Natural killer cell (primary cell): Measurements from ENCODE around the gene CFAP61. TPM values are rescaled to one million over a fixed set of nuclear protein-coding genes. Genes with fewer than 3 reads are reported as not detected.

Source experiments
- ATAC-seq, 3 donors: fragments of 150-1000 bp in 2 of 3; fragments of 200-7000 bp in 1 of 3; cut with Tn5 transposase; 1 replicate in 1 of 3; 2 replicates in 2 of 3; pipeline ENCODE4 v1.10.0; 2021; ENCODE audit warnings: mild to moderate bottlenecking in 2 of 3, moderate library complexity in 2 of 3
- DNase-seq, 2 donors: peaks; one replicate each; pipeline versions ENCODE4 v3.0.0 to v3.0.0-alpha.2; 2013 to 2021; ENCODE audit warnings: mixed read lengths in 1 of 2
- H3K27ac ChIP-seq: one replicate; pipeline ENCODE4 v1.5.1; 2013; ENCODE audit warnings: mild to moderate bottlenecking, low read length
- H3K27me3 ChIP-seq: one replicate; pipeline ENCODE4 v1.6.1; 2013; ENCODE audit warnings: low read length; ENCODE audit not compliant: control insufficient read depth, insufficient read depth
- H3K36me3 ChIP-seq: one replicate; pipeline ENCODE4 v1.6.1; 2013; ENCODE audit warnings: low read length; ENCODE audit not compliant: control insufficient read depth, insufficient read depth
- H3K4me1 ChIP-seq: one replicate; pipeline ENCODE4 v1.6.1; 2013; ENCODE audit warnings: low read length; ENCODE audit not compliant: control insufficient read depth, insufficient read depth
- H3K4me3 ChIP-seq: one replicate; pipeline ENCODE4 v1.5.1; 2013; ENCODE audit warnings: low read length
- H3K9me3 ChIP-seq: one replicate; pipeline ENCODE4 v1.6.1; 2013; ENCODE audit warnings: low read length; ENCODE audit not compliant: control insufficient read depth, insufficient read depth
- H3K27ac Mint-ChIP-seq, 2 donors: one replicate each; pipeline ENCODE4 v1.8.0; 2022; ENCODE audit warnings: mild to moderate bottlenecking in 2 of 2, mixed read lengths in 2 of 2, moderate library complexity in 1 of 2
- H3K27me3 Mint-ChIP-seq, 2 donors: one replicate each; pipeline ENCODE4 v1.8.0; 2022; ENCODE audit warnings: low read depth in 2 of 2, mixed read lengths in 2 of 2
- H3K36me3 Mint-ChIP-seq: one replicate; pipeline ENCODE4 v1.8.0; 2022; ENCODE audit warnings: mixed read lengths
- H3K4me1 Mint-ChIP-seq, 2 donors: one replicate each; pipeline ENCODE4 v1.8.0; 2022; ENCODE audit warnings: mixed read lengths in 2 of 2
- H3K4me3 Mint-ChIP-seq: one replicate; pipeline ENCODE4 v1.8.0; 2022; ENCODE audit warnings: mild to moderate bottlenecking, moderate library complexity, mixed read lengths
- H3K9me3 Mint-ChIP-seq, 2 donors: one replicate each; pipeline ENCODE4 v1.8.0; 2022; ENCODE audit warnings: mixed read lengths in 2 of 2
- WGBS: methylation state at CpG from one replicate; pipeline ENCODE4 v1.1.7; 2013; ENCODE audit warnings: missing lambda C conversion rate; ENCODE audit not compliant: insufficient coverage; 5-methylcytosine and 5-hydroxymethylcytosine counted together
- intact Hi-C: fragments of 100-400 bp; cut with micrococcal nuclease; formaldehyde crosslinking; loops from one replicate; pipeline ENCODE4 v1.14.2; 2022
- total RNA-seq, 4 donors: library from RNA; stranded (reverse); fragments of 120-200 nt in 1 of 4; gene quantifications; one replicate each; pipeline versions ENCODE4 v1.2.3 to v1.2.4, GENCODE V29; 2013 to 2022
- TF ChIP-seq, protein P1 (sequence below): fragments of 200-600 bp; IDR thresholded peaks from one replicate; pipeline ENCODE4 v1.8.0; 2022; ENCODE audit warnings: antibody characterized with exemption

CFAP61 gene
- total RNA-seq, 3 donors from 2014 or later (not counting 1 experiment from before 2014, with no cell fraction given) = 1.0 to 2.1 (median 1.3) TPM

- ATAC-seq (no peak), DNase-seq (no peak)
- WGBS = 92% methylated on average over 6 of the region's 6 CpGs
- H3K27me3 ChIP-seq = no peaks in the 10 kb centered on the region
- no peak overlapping the region for H3K4me3 Mint-ChIP-seq
- intact Hi-C loops = no loop called here
- H3K36me3 Mint-ChIP-seq = no peaks in the 10 kb centered on the region
- no peak overlapping the region for H3K27ac ChIP-seq
- H3K9me3 ChIP-seq = no peaks in the 10 kb centered on the region
- TF ChIP-seq, protein P1, sequence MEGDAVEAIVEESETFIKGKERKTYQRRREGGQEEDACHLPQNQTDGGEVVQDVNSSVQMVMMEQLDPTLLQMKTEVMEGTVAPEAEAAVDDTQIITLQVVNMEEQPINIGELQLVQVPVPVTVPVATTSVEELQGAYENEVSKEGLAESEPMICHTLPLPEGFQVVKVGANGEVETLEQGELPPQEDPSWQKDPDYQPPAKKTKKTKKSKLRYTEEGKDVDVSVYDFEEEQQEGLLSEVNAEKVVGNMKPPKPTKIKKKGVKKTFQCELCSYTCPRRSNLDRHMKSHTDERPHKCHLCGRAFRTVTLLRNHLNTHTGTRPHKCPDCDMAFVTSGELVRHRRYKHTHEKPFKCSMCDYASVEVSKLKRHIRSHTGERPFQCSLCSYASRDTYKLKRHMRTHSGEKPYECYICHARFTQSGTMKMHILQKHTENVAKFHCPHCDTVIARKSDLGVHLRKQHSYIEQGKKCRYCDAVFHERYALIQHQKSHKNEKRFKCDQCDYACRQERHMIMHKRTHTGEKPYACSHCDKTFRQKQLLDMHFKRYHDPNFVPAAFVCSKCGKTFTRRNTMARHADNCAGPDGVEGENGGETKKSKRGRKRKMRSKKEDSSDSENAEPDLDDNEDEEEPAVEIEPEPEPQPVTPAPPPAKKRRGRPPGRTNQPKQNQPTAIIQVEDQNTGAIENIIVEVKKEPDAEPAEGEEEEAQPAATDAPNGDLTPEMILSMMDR = no peak
- H3K27me3 Mint-ChIP-seq = peaks cover 6 to 22% of the 10 kb centered on the region in 2 donors
- no peak overlapping the region for H3K4me3 ChIP-seq
- no peaks in the 10 kb centered on the region for H3K36me3 ChIP-seq
- no peak overlapping the region for H3K27ac Mint-ChIP-seq
- H3K4me1 Mint-ChIP-seq = no peaks in the 10 kb centered on the region
- no peaks in the 10 kb centered on the region for H3K9me3 Mint-ChIP-seq
- no peaks in the 10 kb centered on the region for H3K4me1 ChIP-seq
Measured at GRCh38 chr20:20327746-20328145, 275.4 kb downstream of the CFAP61 start.

DNA sequence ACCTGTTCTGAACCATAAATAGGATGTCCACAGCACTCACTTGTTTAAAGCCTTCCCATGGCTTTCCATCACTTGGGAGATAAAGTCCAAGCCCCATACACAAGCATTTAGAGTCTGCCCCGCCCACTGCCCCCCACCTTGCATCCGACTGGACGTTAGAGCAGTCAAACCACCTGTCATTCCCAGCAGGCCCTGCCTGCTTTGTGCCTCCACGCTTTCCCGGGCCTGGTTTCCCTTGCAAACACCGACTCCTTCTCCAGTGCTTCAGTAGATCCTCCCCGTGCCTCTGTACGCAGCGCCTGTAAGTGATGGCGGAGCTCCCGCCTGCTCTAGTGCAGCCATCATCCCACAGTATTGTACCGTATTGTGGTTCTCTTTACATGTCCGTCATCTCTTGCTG, 277.2 kb downstream of the CFAP61 start:
- Histone ChIP-seq H3K9me3 (no peaks in the 10 kb centered on the region), H3K27ac (no peak overlapping the region), H3K4me3 (no peak overlapping the region), H3K36me3 (no peaks in the 10 kb centered on the region), H3K4me1 (no peaks in the 10 kb centered on the region), H3K27me3 (no peaks in the 10 kb centered on the region)
- H3K4me1 Mint-ChIP-seq = peaks cover 0 to 3% of the 10 kb centered on the region in 2 donors
- H3K27ac Mint-ChIP-seq = no peak overlapping the region
- intact Hi-C loops = no loop called here
- peaks cover 6 to 22% of the 10 kb centered on the region in 2 donors for H3K27me3 Mint-ChIP-seq
- TF ChIP-seq, protein P1 = no peak
- ATAC-seq = no peak
- WGBS = 92% methylated on average over 13 of the region's 13 CpGs
- H3K4me3 Mint-ChIP-seq = no peak overlapping the region
- no peaks in the 10 kb centered on the region for H3K36me3 Mint-ChIP-seq
- no peaks in the 10 kb centered on the region for H3K9me3 Mint-ChIP-seq
- DNase-seq = no peak

DNA sequence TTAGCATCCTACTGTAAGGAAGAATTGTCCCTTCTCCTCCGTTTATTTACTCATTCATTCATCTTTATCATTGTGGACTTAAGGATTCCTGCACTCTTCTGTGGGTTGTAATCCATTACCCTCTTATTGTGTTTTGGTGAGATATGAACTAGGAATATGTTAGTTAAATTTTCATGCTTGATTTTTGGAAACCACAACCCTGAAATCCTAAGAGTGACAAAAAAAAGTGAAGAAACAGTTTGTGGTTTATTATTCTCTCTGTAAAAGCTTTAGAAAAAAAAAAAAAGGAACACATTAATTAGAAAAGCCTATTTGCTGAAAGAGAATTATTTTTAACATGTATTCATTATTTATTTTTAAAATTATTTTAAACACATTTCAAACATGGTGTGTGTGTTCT, 278.8 kb downstream of the CFAP61 start:
- TF ChIP-seq, protein P1 = no peak
- Mint-ChIP-seq H3K4me3 (no peak overlapping the region), H3K9me3 (no peaks in the 10 kb centered on the region), H3K27ac (no peak overlapping the region), H3K36me3 (no peaks in the 10 kb centered on the region), H3K4me1 (peaks cover 0 to 9% of the 10 kb centered on the region in 2 donors), H3K27me3 (peaks cover 3 to 21% of the 10 kb centered on the region in 2 donors)
- Histone ChIP-seq H3K4me1 (no peaks in the 10 kb centered on the region), H3K27me3 (no peaks in the 10 kb centered on the region), H3K36me3 (no peaks in the 10 kb centered on the region), H3K4me3 (no peak overlapping the region), H3K9me3 (no peaks in the 10 kb centered on the region), H3K27ac (no peak overlapping the region)
- DNase-seq (no peak), ATAC-seq (no peak)
- WGBS = no CpG with 5 or more reads among the region's 1 CpG
- intact Hi-C loops = no loop called here

DNA sequence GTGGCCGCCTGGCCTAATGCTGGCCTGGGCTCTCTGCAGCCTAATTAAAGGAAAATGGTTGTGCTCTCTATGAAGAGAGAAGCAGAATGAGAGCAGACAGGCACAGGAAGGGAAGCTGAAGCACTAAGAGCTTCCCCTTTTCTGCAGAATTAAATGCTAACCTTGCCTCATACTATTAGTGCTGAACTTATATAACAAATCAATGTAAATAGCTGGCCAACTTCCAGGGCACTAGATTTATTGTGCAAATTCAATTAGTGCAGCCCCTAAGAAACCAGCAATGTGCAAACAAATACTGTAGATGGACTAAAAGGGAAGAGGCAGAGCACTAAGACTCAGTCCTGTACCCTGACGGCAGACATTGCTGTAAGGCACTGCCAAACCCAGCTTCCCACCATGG, 279.5 kb downstream of the CFAP61 start:
- intact Hi-C loops = no loop called here
- Histone ChIP-seq H3K4me1 (no peaks in the 10 kb centered on the region), H3K27me3 (no peaks in the 10 kb centered on the region), H3K4me3 (no peak overlapping the region), H3K36me3 (no peaks in the 10 kb centered on the region), H3K27ac (no peak overlapping the region), H3K9me3 (no peaks in the 10 kb centered on the region)
- 93% methylated on average over 2 of the region's 2 CpGs for WGBS
- H3K27ac Mint-ChIP-seq = no peak overlapping the region
- DNase-seq (no peak), ATAC-seq (no peak)
- H3K36me3 Mint-ChIP-seq = no peaks in the 10 kb centered on the region
- TF ChIP-seq, protein P1 = no peak
- peaks cover 0 to under 1% of the 10 kb centered on the region in 2 donors for H3K9me3 Mint-ChIP-seq
- peaks cover 0 to 9% of the 10 kb centered on the region in 2 donors for H3K4me1 Mint-ChIP-seq
- no peak overlapping the region for H3K4me3 Mint-ChIP-seq
- H3K27me3 Mint-ChIP-seq = peaks cover 0 to 15% of the 10 kb centered on the region in 2 donors
